IMR-90 (cell line): Measurements from ENCODE around the gene PPP1R16B. TPM values are rescaled to one million over a fixed set of nuclear protein-coding genes. Genes with fewer than 3 reads are reported as not detected.

Experiments used
- BHLHE40 ChIP-seq: fragments of 150-350 bp; IDR thresholded peaks from 2 replicates; pipeline ENCODE4 v1.6.1; 2016; ENCODE audit warnings: mild to moderate bottlenecking, low read depth, low read length
- MAFK ChIP-seq: IDR thresholded peaks from 2 replicates; pipeline ENCODE4 v1.6.1; 2012; ENCODE audit warnings: low read depth, low read length, improper control_type of control experiment
- MAZ ChIP-seq: IDR thresholded peaks from 2 replicates; pipeline ENCODE4 v1.6.1; 2012; ENCODE audit warnings: low read depth, mild to moderate bottlenecking, low read length, improper control_type of control experiment, moderate library complexity, borderline replicate concordance
- SMC3 ChIP-seq: fragments of 150-350 bp; IDR thresholded peaks from 2 replicates; pipeline ENCODE4 v1.6.1; 2016; ENCODE audit warnings: low read depth, mild to moderate bottlenecking, antibody characterized with exemption, low read length, moderate library complexity
- polyA plus RNA-seq, 3 experiments: library from polyadenylated mRNA; depleted of rRNA; stranded (reverse); fragments of >200 nt; gene quantifications; 2 replicates each; pipeline ENCODE4 v1.2.3, GENCODE V29; 2012; ENCODE audit warnings: low replicate concordance in 1 of 3
- total RNA-seq: library from RNA; depleted of rRNA; stranded (reverse); fragments of >200 nt; gene quantifications from 2 replicates; pipeline ENCODE4 v1.2.3, GENCODE V29; 2012

Gene PPP1R16B
- total and polyA plus RNA-seq, 2 of the 4 experiments (the other 2 are of a cell fraction) = not detected

GRCh38 chr20:38962044-38962927 lies 156.8 kb downstream of the PPP1R16B start, which contains the start of gene DHX35 (continued):
- TF ChIP-seq MAZ (peak; percentile 95), BHLHE40 (no peak), SMC3 (peak; percentile 18; the same call in 1 of the 2 replicates), MAFK (no peak)
